Pons (tissue), 1 donor: ENCODE measurements around the gene PKP1.

Source experiments
- DNase-seq: peaks from one replicate; pipeline ENCODE4 v3.0.0-alpha.2; 2016; ENCODE audit warnings: low spot score

Gene PKP1

GRCh38 chr1:201282216-201282615 is 1.1 kb upstream of the PKP1 start:
- DNase-seq, result no peak

GRCh38 chr1:201283836-201284553 is 689 bp downstream of the PKP1 start:
- no peak for DNase-seq

- no peak for DNase-seq
These were observed 1.3 kb downstream of the PKP1 start for GRCh38 chr1:201284636-201285035.

GRCh38 chr1:201285846-201286245 is 2.5 kb downstream of the PKP1 start:
- DNase-seq, result no peak

GRCh38 chr1:201286445-201286844 is 3.1 kb downstream of the PKP1 start:
- no peak for DNase-seq

GRCh38 chr1:201288007-201288406 is 4.7 kb downstream of the PKP1 start:
- DNase-seq, result no peak

GRCh38 chr1:201288765-201289164 is 5.5 kb downstream of the PKP1 start:
- DNase-seq, result no peak

GRCh38 chr1:201290551-201290950 is 7.2 kb downstream of the PKP1 start:
- DNase-seq, result no peak

- DNase-seq, result no peak
These were observed 8.6 kb downstream of the PKP1 start for GRCh38 chr1:201291916-201292315.

GRCh38 chr1:201294876-201295275 is 11.6 kb downstream of the PKP1 start:
- DNase-seq, result no peak

- DNase-seq, result no peak
These were observed 12.0 kb downstream of the PKP1 start for GRCh38 chr1:201295346-201295745.

- no peak for DNase-seq
These were observed 12.6 kb downstream of the PKP1 start for GRCh38 chr1:201295861-201296260.

- no peak for DNase-seq
These were observed 13.0 kb downstream of the PKP1 start for GRCh38 chr1:201296352-201296751.

- no peak for DNase-seq
These were observed 15.4 kb downstream of the PKP1 start for GRCh38 chr1:201298396-201299381.

- DNase-seq, result no peak
These were observed 16.7 kb downstream of the PKP1 start for GRCh38 chr1:201299968-201300367.

GRCh38 chr1:201300641-201301040 is 17.3 kb downstream of the PKP1 start:
- no peak for DNase-seq

- no peak for DNase-seq
These were observed 19.2 kb downstream of the PKP1 start for GRCh38 chr1:201302163-201303152.

- no peak for DNase-seq
These were observed 20.8 kb downstream of the PKP1 start for GRCh38 chr1:201304126-201304525.

GRCh38 chr1:201305815-201306214 is 22.5 kb downstream of the PKP1 start:
- DNase-seq, result no peak

GRCh38 chr1:201307231-201307630 is 23.9 kb downstream of the PKP1 start:
- DNase-seq, result no peak

- no peak for DNase-seq
These were observed 24.6 kb downstream of the PKP1 start for GRCh38 chr1:201307760-201308499.
